Suprapubic skin (tissue), 3 donors: ENCODE results near the gene STK17B.

Source experiments
- CTCF ChIP-seq, 2 donors: fragments of 200-600 bp in 1 of 2; fragments of 450-650 bp in 1 of 2; sonication (generic) in 1 of 2; IDR thresholded peaks; one replicate each; pipeline ENCODE4 v1.5.1; 2016 to 2019; ENCODE audit warnings: antibody characterized with exemption in 2 of 2, mild to moderate bottlenecking in 1 of 2, moderate library complexity in 1 of 2
- EP300 ChIP-seq: sonication (generic); formaldehyde crosslinking; IDR thresholded peaks from one replicate; pipeline ENCODE4 v1.6.1; 2017; ENCODE audit warnings: antibody characterized with exemption

- TF ChIP-seq EP300 (no peak), CTCF (IDR thresholded peaks at IDR 0.05) (no peak)
These were observed 49.3 kb upstream of the STK17B start for GRCh38 chr2:196220671-196221070.
